ENCODE measurements around the gene GSG1L.
A peak's percentile ranks its signal among the peaks of the same experiment; 100 is the strongest.
"Not testable (repeated sequence)": the region's sequence is repeated elsewhere in the genome, so short reads cannot be mapped to it uniquely, and the experiment has no call there.

Gene GSG1L

DNA sequence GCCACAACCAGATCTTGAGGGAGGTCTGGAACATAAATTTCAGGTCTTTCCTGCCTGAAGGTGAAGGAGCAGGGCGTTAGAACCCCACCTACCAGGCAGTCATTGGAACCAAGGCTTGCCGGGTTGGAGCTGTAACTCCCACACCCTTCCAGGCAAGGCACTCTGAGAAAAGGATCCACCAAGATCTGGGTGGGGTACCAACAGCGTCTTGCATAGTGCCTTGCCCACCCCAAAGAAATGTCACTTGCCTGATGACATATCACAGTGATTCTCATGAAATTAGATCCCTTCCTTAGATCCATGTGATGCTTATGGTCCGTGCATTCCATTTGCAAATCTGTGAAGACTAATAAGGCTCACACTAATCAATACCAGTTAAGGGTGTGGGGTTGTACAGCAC, 312.3 kb downstream of the GSG1L start:
- Histone ChIP-seq H3K9me3 (replicated peaks in 1 of 11) (no peaks in the 10 kb centered on the region; a peak in 1 of 22 replicates), H3K27me3 (no peaks in the 10 kb centered on the region), H3K4me1 (peaks cover 43 to 57% (median 52%) of the 10 kb centered on the region in 10 experiments), H3K36me3 (peaks cover 0 to 20% (median 8%) of the 10 kb centered on the region in 11 experiments; a peak in 10 of 22 replicates), H3K4me2 (no peak overlapping the region), H3K9ac (no peak overlapping the region), H3K27ac (no peak overlapping the region), H3K4me3 (no peak overlapping the region), H4K20me1 (peaks cover 0 to 21% (median 0%) of the 10 kb centered on the region in 11 experiments; a peak in 1 of 22 replicates)
- TF ChIP-seq Cebpa-rat (IDR thresholded peaks at IDR 0.05): no peak

DNA sequence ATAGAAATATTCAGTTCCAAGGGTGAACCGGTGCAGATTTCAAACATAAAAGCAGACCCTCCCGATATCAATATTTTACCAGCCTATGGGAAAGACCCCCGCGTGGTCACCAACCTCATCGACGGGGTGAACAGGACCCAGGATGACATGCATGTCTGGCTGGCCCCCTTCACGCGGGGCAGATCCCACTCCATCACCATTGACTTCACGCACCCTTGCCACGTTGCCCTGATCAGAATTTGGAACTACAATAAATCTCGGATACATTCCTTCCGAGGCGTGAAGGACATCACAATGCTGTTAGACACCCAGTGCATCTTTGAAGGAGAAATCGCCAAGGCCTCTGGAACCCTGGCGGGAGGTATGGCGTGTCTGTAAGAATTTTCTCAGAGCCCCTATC, 313.6 kb downstream of the GSG1L start:
- H3K36me3 ChIP-seq: peaks cover 0 to 20% (median 8%) of the 10 kb centered on the region in 11 experiments; a peak in 10 of 22 replicates
- TF ChIP-seq Cebpa-rat (IDR thresholded peaks at IDR 0.05): no peak
- H3K27me3 ChIP-seq: no peaks in the 10 kb centered on the region
- H3K4me2 ChIP-seq: no peak overlapping the region
- no peak overlapping the region for H3K27ac ChIP-seq
- H3K9ac ChIP-seq: no peak overlapping the region
- H3K4me3 ChIP-seq: no peak overlapping the region
- H4K20me1 ChIP-seq: peaks cover 0 to 21% (median 0%) of the 10 kb centered on the region in 11 experiments; a peak in 1 of 22 replicates
- H3K9me3 ChIP-seq (replicated peaks in 1 of 11): no peaks in the 10 kb centered on the region; a peak in 1 of 22 replicates
- peaks cover 31 to 44% (median 40%) of the 10 kb centered on the region in 10 experiments for H3K4me1 ChIP-seq

DNA sequence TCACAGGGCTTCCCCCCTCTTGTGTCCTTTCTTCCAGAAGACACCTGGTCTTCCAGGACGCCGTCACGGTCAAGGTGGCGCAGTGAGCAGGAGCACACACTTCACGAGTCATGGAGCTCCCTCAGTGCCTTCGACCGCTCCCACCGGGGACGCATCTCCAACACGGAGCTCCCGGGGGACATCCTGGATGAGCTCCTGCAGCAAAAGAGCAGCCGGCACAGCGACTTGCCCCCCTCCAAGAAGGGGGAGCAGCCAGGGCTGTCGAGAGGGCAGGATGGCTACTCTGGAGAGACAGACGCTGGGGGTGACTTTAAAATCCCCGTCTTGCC, 314.0 kb downstream of the GSG1L start:
- Histone ChIP-seq H3K9me3 (replicated peaks in 1 of 11) (no peaks in the 10 kb centered on the region; a peak in 1 of 22 replicates), H3K4me1 (peaks cover 28 to 39% (median 36%) of the 10 kb centered on the region in 10 experiments), H4K20me1 (peaks cover 0 to 18% (median 0%) of the 10 kb centered on the region in 11 experiments; a peak in 1 of 22 replicates), H3K9ac (no peak overlapping the region), H3K4me2 (peak overlapping the region in 10 of 11 experiments; percentile 18 to 58 (median 41); a peak in 12 of 22 replicates), H3K36me3 (peaks cover 0 to 20% (median 8%) of the 10 kb centered on the region in 11 experiments; a peak in 10 of 22 replicates), H3K27me3 (no peaks in the 10 kb centered on the region), H3K27ac (no peak overlapping the region), H3K4me3 (no peak overlapping the region)
- no peak for TF ChIP-seq Cebpa-rat (IDR thresholded peaks at IDR 0.05)

DNA sequence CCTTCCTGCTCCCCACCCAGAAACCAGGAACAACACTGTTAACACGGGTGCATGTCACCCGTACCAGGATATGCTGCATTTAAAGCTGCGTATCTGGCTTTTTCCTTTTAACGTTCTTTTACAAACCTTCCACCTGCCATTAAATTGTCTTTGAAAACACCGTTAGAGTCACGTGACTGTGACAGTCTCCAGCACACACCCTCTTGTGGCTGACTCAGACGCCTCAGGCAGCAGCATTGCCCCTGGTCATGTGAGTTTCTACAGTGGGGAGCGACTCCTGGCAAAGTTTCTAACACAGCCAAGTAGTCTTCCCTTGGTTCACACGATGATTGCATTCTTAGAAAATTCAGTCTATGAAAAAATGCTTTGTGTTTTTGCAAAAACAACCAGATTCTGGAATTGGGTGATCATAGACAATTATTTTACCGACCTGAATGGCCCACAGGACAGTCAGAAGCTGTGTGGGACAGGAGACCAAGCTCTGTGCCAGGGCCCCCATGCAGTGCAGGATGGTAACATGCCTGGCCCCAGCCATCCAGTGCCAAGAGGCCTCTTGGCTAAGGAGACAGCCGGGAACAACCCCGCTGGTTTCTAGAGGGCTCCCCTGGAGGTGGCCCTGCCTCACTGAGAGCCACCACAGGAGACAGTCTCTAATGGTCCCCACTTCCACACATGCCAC, 314.5 kb downstream of the GSG1L start:
- Histone ChIP-seq H3K4me3 (no peak overlapping the region), H3K9ac (no peak overlapping the region), H3K27me3 (no peaks in the 10 kb centered on the region), H3K9me3 (replicated peaks in 1 of 11) (no peaks in the 10 kb centered on the region; a peak in 1 of 22 replicates), H4K20me1 (peaks cover 0 to 13% (median 0%) of the 10 kb centered on the region in 11 experiments; a peak in 1 of 22 replicates), H3K36me3 (peaks cover 0 to 20% (median 8%) of the 10 kb centered on the region in 11 experiments; a peak in 10 of 22 replicates), H3K4me2 (peak overlapping the region; percentile 18 to 58 (median 44); a peak in 19 of 22 replicates), H3K4me1 (peaks cover 23 to 34% (median 31%) of the 10 kb centered on the region in 10 experiments), H3K27ac (no peak overlapping the region)
- TF ChIP-seq Cebpa-rat (IDR thresholded peaks at IDR 0.05): no peak

DNA sequence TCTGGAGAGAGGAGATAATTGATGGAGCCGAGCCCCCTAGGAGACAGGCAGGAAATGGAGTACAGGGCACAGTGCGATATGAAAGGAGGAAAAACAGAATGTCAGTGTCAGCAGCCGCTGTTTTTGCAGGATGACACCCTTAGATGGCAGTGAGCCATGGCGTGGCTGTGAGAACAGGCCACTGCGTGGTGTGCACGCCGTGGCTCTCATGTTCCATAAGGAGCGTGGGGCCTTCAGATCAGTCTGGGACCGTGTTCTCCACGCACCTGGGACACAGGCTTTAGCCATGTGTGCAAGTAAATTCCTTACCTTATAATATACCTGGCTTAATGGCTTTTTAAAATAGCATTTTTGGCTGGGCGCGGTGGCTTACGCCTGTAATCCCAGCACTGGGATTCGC, 315.6 kb downstream of the GSG1L start:
- H3K27ac ChIP-seq: no peak overlapping the region
- H3K36me3 ChIP-seq: peaks cover 0 to 22% (median 10%) of the 10 kb centered on the region in 11 experiments; a peak in 11 of 22 replicates
- H3K4me3 ChIP-seq: no peak overlapping the region
- no peak overlapping the region for H3K9ac ChIP-seq
- H3K9me3 ChIP-seq (replicated peaks in 1 of 11): peaks cover 0 to 2% (median 0%) of the 10 kb centered on the region in 11 experiments; a peak in 3 of 22 replicates
- peaks cover 15 to 24% (median 21%) of the 10 kb centered on the region in 10 experiments for H3K4me1 ChIP-seq
- H3K4me2 ChIP-seq: peak overlapping the region in 3 of 11 experiments; percentile 33 to 44 (median 36); a peak in 3 of 22 replicates
- peaks cover 0 to 11% (median 0%) of the 10 kb centered on the region in 11 experiments; a peak in 1 of 22 replicates for H4K20me1 ChIP-seq
- H3K27me3 ChIP-seq: no peaks in the 10 kb centered on the region
- TF ChIP-seq Cebpa-rat (IDR thresholded peaks at IDR 0.05): no peak

DNA sequence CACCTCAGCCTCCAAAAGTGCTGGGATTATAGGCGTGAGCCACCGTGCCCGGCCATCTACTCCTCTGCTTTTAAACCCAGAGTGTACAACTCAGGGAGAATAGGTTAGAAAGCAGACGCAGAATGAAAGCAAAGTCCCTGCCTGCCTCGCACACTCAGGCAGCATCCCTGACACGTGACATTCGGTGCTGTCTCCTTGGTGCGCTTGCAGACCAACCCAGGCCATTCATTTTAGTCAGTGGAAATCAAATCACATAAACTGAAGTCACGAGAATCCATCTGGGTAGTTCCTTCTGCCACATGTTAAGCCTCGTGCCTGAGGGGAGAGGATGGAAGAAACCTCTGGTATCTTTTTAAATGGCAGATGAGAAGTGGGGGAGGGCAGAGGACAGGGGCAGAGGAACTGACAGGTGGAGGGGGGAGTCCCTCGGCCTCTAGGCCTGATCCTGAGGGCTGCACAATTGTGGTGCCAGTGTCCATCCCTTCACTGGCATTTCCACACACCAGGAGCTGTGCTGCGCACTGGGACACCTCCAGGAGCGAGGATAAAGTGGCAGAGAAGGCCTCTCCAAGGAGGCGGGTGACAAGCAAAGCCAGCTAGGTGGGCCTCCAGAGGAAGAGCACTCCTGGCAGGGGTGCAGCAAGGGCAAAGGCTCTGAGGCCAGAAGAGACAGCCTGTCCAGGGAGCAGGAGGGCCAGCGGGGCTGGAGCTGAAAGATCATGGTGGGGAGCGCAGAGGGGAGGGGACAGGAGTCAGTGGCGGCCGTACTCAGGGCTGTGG, 317.2 kb downstream of the GSG1L start:
- Histone ChIP-seq H3K36me3 (peaks cover 0 to 34% (median 12%) of the 10 kb centered on the region in 11 experiments; a peak in 11 of 22 replicates), H3K9ac (no peak overlapping the region), H3K27ac (no peak overlapping the region), H3K9me3 (replicated peaks in 1 of 11) (peaks cover 0 to 6% (median 0%) of the 10 kb centered on the region in 11 experiments; a peak in 3 of 22 replicates), H4K20me1 (peaks cover 0 to 11% (median 0%) of the 10 kb centered on the region in 11 experiments; a peak in 1 of 22 replicates), H3K4me3 (no peak overlapping the region), H3K4me1 (peaks cover 10 to 18% (median 14%) of the 10 kb centered on the region in 10 experiments; a peak in 19 of 20 replicates), H3K27me3 (no peaks in the 10 kb centered on the region), H3K4me2 (no peak overlapping the region)
- no peak for TF ChIP-seq Cebpa-rat (IDR thresholded peaks at IDR 0.05)

DNA sequence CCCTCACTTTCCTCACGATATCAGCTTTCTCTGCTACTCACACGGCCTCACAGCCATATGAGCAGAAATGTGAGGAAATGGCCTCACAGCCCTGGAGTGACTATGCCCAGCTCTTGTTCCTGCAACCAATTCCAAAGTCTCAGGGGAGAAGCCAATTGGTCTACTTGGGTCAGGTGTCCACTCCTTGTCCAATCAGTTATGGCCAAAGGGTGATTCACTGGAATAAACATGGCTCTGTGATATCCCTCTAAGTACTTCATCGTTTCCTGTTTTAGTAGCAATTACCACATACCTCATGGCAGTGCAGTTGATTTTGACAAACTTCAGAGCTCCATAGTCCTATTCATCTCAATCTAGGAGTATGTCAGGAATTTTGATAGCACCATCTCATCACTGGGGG, 318.2 kb downstream of the GSG1L start:
- no peak overlapping the region for H3K9ac ChIP-seq
- H3K4me3 ChIP-seq: no peak overlapping the region
- peaks cover 0 to 11% (median 0%) of the 10 kb centered on the region in 11 experiments; a peak in 1 of 22 replicates for H4K20me1 ChIP-seq
- peaks cover 10 to 18% (median 14%) of the 10 kb centered on the region in 10 experiments; a peak in 19 of 20 replicates for H3K4me1 ChIP-seq
- H3K27ac ChIP-seq: no peak overlapping the region
- no peak overlapping the region for H3K4me2 ChIP-seq
- H3K9me3 ChIP-seq (replicated peaks in 1 of 11): peaks cover 0 to 6% (median 0%) of the 10 kb centered on the region in 11 experiments; a peak in 3 of 22 replicates
- TF ChIP-seq Cebpa-rat (IDR thresholded peaks at IDR 0.05): no peak
- no peaks in the 10 kb centered on the region for H3K27me3 ChIP-seq
- H3K36me3 ChIP-seq: peaks cover 0 to 37% (median 11%) of the 10 kb centered on the region in 11 experiments; a peak in 15 of 22 replicates

DNA sequence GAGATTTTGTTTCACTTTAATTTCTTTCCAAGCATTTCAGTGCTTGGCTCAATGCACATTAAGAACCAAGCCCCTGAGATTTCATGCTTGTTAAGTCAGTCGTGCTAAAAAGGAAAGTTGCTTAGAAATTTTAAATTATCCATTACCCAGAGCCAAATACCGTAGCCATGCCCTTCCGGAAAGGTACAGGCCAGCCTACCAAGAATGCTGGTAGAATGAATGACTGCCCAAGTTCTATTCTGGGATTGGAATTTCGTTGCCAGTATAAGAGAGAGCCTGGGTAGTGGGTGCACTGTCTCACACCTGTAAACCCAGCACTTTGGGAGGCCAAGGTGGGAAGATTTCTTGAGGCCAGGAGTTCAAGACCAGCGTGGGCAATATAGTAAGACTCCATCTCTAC, 319.6 kb downstream of the GSG1L start:
- peaks cover 0 to 42% (median 8%) of the 10 kb centered on the region in 11 experiments; a peak in 11 of 22 replicates for H3K36me3 ChIP-seq
- peaks cover 0 to 6% (median 0%) of the 10 kb centered on the region in 11 experiments; a peak in 2 of 22 replicates for H3K9me3 ChIP-seq (replicated peaks in 1 of 11)
- H3K4me2 ChIP-seq: no peak overlapping the region
- H3K27me3 ChIP-seq: no peaks in the 10 kb centered on the region
- H3K4me1 ChIP-seq: peaks cover 6 to 11% (median 7%) of the 10 kb centered on the region in 10 experiments; a peak in 19 of 20 replicates
- H3K4me3 ChIP-seq: no peak overlapping the region
- H4K20me1 ChIP-seq: peaks cover 0 to 11% (median 0%) of the 10 kb centered on the region in 11 experiments; a peak in 1 of 22 replicates
- H3K9ac ChIP-seq: no peak overlapping the region
- no peak overlapping the region for H3K27ac ChIP-seq
- no peak for TF ChIP-seq Cebpa-rat (IDR thresholded peaks at IDR 0.05)

DNA sequence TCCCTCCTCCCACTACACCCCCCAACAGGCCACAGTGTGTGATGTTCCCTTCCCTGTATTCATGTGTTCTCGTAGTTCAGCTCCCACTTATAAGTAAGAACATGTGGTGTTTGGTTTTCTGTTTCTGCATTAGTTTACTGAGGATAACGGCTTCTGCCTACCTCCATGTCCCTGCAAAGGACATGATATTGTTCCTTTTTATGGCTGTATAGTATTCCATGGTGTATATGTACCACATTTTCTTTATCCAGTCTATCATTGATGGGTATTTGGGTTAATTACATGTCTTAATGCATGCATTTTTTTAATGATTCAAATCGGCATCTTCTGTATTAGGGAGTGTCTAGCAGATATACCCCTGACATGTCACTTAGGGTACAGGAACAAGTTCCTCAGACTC, 320.5 kb downstream of the GSG1L start:
- H3K27me3 ChIP-seq: not testable (repeated sequence)

More for the DNA sequence above, 320.5 kb downstream of the GSG1L start:
- H4K20me1 ChIP-seq: peaks cover 0 to 11% (median 0%) of the 10 kb centered on the region in 11 experiments; a peak in 1 of 22 replicates
- not testable (repeated sequence) for H3K4me2 ChIP-seq; H3K27ac ChIP-seq; H3K9ac ChIP-seq; H3K4me3 ChIP-seq; H3K9me3 ChIP-seq (replicated peaks in 1 of 11); H3K4me1 ChIP-seq
- peaks cover 0 to 42% (median 8%) of the 10 kb centered on the region in 11 experiments; a peak in 11 of 22 replicates for H3K36me3 ChIP-seq

All from BLaER1 treated with 17β-estradiol and CSF1 and Interleukin-3, amounts not matched to agents 10 nM and 100 nM (cell line).